Neural cell (in vitro differentiated cells): ENCODE data around the gene IFRD2. TPM values are rescaled to one million over a fixed set of nuclear protein-coding genes. Genes with fewer than 3 reads are reported as not detected.

Experiments
- H2AFZ ChIP-seq: fragments of 200-600, 300-800 bp; sonication (generic), shearing (Covaris generic); 2 replicates; pipeline ENCODE4 v1.6.0; 2014; ENCODE audit warnings: low read depth, mild to moderate bottlenecking, antibody characterized with exemption, low read length, moderate library complexity
- H3F3A ChIP-seq: fragments of 200-600 bp; shearing (Covaris generic); 2 replicates; pipeline ENCODE4 v1.6.1; 2016; ENCODE audit warnings: mild to moderate bottlenecking, moderate library complexity, mixed read lengths, antibody characterized with exemption, low read length; ENCODE audit not compliant: insufficient read depth, poor library complexity, severe bottlenecking
- H3K27ac ChIP-seq: fragments of 200-600, 300-800 bp; sonication (generic), shearing (Covaris generic); 2 replicates; pipeline ENCODE4 v1.5.1; 2014; ENCODE audit warnings: mild to moderate bottlenecking, low read length, moderate library complexity
- H3K27me3 ChIP-seq: fragments of 300-800, 200-600 bp; sonication (generic), shearing (Covaris generic); 2 replicates; pipeline ENCODE4 v1.6.0; 2014; ENCODE audit warnings: mild to moderate bottlenecking, low read depth, low read length, moderate library complexity; ENCODE audit not compliant: insufficient read depth
- H3K36me3 ChIP-seq: fragments of 300-800, 200-600 bp; sonication (generic), shearing (Covaris generic); 2 replicates; pipeline ENCODE4 v1.5.1; 2014; ENCODE audit warnings: mild to moderate bottlenecking, antibody characterized with exemption, low read length, moderate library complexity; ENCODE audit not compliant: insufficient read depth
- H3K4me2 ChIP-seq: fragments of 300-800, 200-600 bp; sonication (generic), shearing (Covaris generic); 2 replicates; pipeline ENCODE4 v1.6.0; 2014; ENCODE audit warnings: mild to moderate bottlenecking, low read length
- H3K4me3 ChIP-seq: fragments of 300-800, 200-600 bp; sonication (generic), shearing (Covaris generic); 2 replicates; pipeline ENCODE4 v1.5.1; 2014; ENCODE audit warnings: mild to moderate bottlenecking, low read length, moderate library complexity
- H3K79me2 ChIP-seq: fragments of 200-600 bp; shearing (Covaris generic); replicated peaks from 2 replicates; pipeline ENCODE4 v1.6.0; 2014; ENCODE audit warnings: mild to moderate bottlenecking, low read length, moderate library complexity; ENCODE audit not compliant: insufficient read depth
- H3K9ac ChIP-seq: fragments of 300-800, 200-600 bp; sonication (generic), shearing (Covaris generic); 2 replicates; pipeline ENCODE4 v1.6.1; 2016; ENCODE audit warnings: mild to moderate bottlenecking, low read length, mixed read lengths
- H3K9me2 ChIP-seq: fragments of 200-600 bp; shearing (Covaris generic); 2 replicates; pipeline ENCODE4 v1.6.1; 2016; ENCODE audit warnings: mild to moderate bottlenecking, low read length, mixed read lengths; ENCODE audit not compliant: insufficient read depth
- H3K9me3 ChIP-seq: fragments of 200-600, 300-800 bp; sonication (generic), shearing (Covaris generic); 2 replicates; pipeline ENCODE4 v1.6.1; 2016; ENCODE audit warnings: mild to moderate bottlenecking, mixed run types, low read length, moderate library complexity, mixed read lengths
- H4K20me1 ChIP-seq: fragments of 200-600 bp; shearing (Covaris generic); 2 replicates; pipeline ENCODE4 v1.6.1; 2016; ENCODE audit warnings: mild to moderate bottlenecking, mixed run types; ENCODE audit not compliant: insufficient read depth
- EP300 ChIP-seq: fragments of 450-650 bp; conservative IDR thresholded peaks from 2 replicates; pipeline ENCODE4 v1.6.1; 2014; ENCODE audit warnings: antibody characterized with exemption, mild to moderate bottlenecking, moderate library complexity; ENCODE audit not compliant: poor library complexity, severe bottlenecking
- MXI1 ChIP-seq: fragments of 450-650 bp; conservative IDR thresholded peaks from 2 replicates; pipeline ENCODE4 v1.6.1; 2014; ENCODE audit warnings: antibody characterized with exemption, mild to moderate bottlenecking; ENCODE audit not compliant: poor library complexity, severe bottlenecking
- POLR2AphosphoS5 ChIP-seq: IDR thresholded peaks from 2 replicates; pipeline ENCODE4 v1.6.1; 2012
- RAD21 ChIP-seq: fragments of 450-650 bp; conservative IDR thresholded peaks from 2 replicates; pipeline ENCODE4 v1.6.1; 2014; ENCODE audit warnings: antibody characterized with exemption, mild to moderate bottlenecking, moderate library complexity
- SMC3 ChIP-seq: fragments of 450-650 bp; conservative IDR thresholded peaks from 2 replicates; pipeline ENCODE4 v1.6.1; 2014; ENCODE audit warnings: antibody characterized with exemption, mild to moderate bottlenecking, moderate library complexity; ENCODE audit not compliant: poor library complexity
- TAF1 ChIP-seq: IDR thresholded peaks from 2 replicates; pipeline ENCODE4 v1.6.1; 2012; ENCODE audit warnings: low read depth
- polyA plus RNA-seq: library from polyadenylated mRNA; depleted of rRNA; stranded (reverse); fragments of >200 nt; gene quantifications from 2 replicates; pipeline ENCODE4 v1.2.3, GENCODE V29; 2014
- TF ChIP-seq, protein P1 (sequence below): fragments of 450-650 bp; IDR thresholded peaks from 2 replicates; pipeline ENCODE4 v1.5.1; 2014; ENCODE audit warnings: antibody characterized with exemption, mild to moderate bottlenecking, moderate library complexity; ENCODE audit not compliant: poor library complexity, severe bottlenecking
- TF ChIP-seq, protein P2 (sequence below): IDR thresholded peaks from 2 replicates; pipeline ENCODE4 v1.6.1; 2012; ENCODE audit warnings: borderline replicate concordance

Gene IFRD2
- polyA plus RNA-seq, 1 donor from 2014 or later, result 41.8 TPM

DNA sequence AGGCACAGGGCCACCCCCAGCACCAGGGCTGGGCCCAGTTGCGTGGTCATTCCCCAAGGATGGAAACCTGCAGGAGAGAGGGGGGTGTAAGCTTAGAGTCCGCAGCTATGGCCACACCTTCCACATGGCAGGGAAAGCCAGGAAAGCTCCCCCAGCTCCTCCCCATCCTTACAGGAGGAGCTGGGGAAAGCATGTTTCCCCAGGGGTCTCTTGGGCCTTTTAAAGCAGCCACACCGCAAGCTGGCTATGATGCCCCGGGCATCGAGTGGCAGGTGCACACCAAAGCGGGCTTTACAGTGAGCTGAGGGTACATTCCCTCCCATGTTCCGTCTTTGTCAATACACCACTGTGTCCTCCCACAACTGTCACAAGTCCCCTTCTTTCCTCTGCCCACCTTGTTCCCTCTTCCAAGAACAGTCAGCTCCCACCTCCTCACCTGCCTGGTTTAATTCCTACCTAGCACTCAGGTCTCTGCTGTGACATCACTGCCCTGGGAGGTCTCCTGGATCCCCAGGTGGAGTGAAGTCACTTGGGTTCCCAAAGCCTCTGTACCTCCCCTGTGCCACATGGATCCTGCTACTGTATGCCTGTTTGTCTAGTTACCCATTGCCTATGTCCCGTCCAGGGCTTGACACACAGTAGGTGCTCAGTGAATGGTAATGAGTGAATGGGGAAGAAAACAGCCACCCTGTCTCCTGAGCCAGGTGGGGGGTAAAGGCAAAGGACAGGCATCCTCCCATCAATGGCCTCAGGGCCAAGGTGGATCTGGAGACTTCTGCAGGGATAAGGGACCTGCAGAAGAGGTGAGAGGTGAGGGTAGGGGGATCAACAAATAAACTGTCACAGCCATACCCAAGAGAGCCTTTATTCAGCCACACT lies 3.6 kb upstream of the IFRD2 start:
- peaks cover 6% of the 10 kb centered on the region for H3K79me2 ChIP-seq
- no peaks in the 10 kb centered on the region for H3F3A ChIP-seq
- no peak overlapping the region for H3K9ac ChIP-seq
- no peaks in the 10 kb centered on the region for H3K9me2 ChIP-seq
- no peak overlapping the region for H3K27ac ChIP-seq
- no peaks in the 10 kb centered on the region for H3K36me3 ChIP-seq
- H3K4me2 ChIP-seq, result no peak overlapping the region
- H2AFZ ChIP-seq, result no peak overlapping the region
- no peak overlapping the region for H3K4me3 ChIP-seq
- H3K27me3 ChIP-seq, result no peaks in the 10 kb centered on the region
- no peaks in the 10 kb centered on the region for H4K20me1 ChIP-seq
- TF ChIP-seq SMC3 (no peak), EP300 (no peak)
- no peaks in the 10 kb centered on the region for H3K9me3 ChIP-seq

DNA sequence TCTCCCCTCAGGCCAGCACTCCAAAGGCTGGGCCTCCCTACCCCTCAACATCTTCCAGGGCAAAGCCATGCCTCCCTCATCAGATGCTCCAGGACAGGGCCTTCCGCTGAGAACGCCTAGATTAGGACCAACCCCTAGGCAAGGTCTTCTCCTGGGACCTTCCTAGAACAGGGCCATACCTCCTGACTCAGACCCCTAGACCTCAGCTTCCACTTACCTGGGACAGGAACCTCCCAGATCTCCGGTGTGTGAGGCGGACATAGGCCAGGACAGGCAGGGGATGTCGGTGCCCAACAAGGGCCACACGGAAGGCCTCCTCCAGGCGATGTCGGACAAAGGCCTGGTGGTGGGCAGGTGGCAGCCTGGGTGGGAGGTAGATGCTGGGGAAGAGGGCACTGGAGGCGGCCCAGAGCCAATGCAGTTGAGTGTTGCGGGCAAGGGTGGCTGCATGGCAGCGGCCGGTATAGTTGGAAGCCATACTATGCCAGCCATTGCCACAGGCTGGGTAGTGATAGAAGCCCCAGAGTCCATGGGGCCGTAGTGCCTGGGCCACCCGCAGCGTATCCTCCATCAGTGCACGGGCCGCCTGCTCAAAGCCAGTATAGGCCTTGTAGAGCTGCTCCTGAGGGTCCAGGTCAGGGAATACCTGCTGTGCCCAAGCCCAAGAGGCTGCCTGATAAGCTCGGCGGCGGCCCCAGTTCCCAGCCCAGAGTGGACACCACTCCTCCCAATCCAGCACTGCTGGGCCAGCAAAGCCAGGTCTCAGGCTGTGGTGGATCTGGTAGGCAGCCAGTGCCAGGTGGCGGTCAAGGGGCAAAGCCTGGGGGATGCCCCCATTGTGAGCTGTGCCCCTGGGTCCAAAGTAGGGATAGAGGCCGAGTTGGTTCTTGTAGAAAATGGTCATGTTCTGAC lies 2.5 kb upstream of the IFRD2 start:
- H3K27ac ChIP-seq, result no peak overlapping the region
- no peaks in the 10 kb centered on the region for H4K20me1 ChIP-seq
- H3K9me2 ChIP-seq, result no peaks in the 10 kb centered on the region
- H3K36me3 ChIP-seq, result no peaks in the 10 kb centered on the region
- TF ChIP-seq SMC3 (no peak), RAD21 (no peak), MXI1 (no peak), POLR2AphosphoS5 (no peak), TAF1 (no peak), EP300 (no peak)
- TF ChIP-seq, protein P1, sequence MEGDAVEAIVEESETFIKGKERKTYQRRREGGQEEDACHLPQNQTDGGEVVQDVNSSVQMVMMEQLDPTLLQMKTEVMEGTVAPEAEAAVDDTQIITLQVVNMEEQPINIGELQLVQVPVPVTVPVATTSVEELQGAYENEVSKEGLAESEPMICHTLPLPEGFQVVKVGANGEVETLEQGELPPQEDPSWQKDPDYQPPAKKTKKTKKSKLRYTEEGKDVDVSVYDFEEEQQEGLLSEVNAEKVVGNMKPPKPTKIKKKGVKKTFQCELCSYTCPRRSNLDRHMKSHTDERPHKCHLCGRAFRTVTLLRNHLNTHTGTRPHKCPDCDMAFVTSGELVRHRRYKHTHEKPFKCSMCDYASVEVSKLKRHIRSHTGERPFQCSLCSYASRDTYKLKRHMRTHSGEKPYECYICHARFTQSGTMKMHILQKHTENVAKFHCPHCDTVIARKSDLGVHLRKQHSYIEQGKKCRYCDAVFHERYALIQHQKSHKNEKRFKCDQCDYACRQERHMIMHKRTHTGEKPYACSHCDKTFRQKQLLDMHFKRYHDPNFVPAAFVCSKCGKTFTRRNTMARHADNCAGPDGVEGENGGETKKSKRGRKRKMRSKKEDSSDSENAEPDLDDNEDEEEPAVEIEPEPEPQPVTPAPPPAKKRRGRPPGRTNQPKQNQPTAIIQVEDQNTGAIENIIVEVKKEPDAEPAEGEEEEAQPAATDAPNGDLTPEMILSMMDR, result no peak
- TF ChIP-seq, protein P2, sequence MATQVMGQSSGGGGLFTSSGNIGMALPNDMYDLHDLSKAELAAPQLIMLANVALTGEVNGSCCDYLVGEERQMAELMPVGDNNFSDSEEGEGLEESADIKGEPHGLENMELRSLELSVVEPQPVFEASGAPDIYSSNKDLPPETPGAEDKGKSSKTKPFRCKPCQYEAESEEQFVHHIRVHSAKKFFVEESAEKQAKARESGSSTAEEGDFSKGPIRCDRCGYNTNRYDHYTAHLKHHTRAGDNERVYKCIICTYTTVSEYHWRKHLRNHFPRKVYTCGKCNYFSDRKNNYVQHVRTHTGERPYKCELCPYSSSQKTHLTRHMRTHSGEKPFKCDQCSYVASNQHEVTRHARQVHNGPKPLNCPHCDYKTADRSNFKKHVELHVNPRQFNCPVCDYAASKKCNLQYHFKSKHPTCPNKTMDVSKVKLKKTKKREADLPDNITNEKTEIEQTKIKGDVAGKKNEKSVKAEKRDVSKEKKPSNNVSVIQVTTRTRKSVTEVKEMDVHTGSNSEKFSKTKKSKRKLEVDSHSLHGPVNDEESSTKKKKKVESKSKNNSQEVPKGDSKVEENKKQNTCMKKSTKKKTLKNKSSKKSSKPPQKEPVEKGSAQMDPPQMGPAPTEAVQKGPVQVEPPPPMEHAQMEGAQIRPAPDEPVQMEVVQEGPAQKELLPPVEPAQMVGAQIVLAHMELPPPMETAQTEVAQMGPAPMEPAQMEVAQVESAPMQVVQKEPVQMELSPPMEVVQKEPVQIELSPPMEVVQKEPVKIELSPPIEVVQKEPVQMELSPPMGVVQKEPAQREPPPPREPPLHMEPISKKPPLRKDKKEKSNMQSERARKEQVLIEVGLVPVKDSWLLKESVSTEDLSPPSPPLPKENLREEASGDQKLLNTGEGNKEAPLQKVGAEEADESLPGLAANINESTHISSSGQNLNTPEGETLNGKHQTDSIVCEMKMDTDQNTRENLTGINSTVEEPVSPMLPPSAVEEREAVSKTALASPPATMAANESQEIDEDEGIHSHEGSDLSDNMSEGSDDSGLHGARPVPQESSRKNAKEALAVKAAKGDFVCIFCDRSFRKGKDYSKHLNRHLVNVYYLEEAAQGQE, result no peak
- peaks cover 6% of the 10 kb centered on the region for H3K79me2 ChIP-seq
- no peak overlapping the region for H2AFZ ChIP-seq
- H3K9ac ChIP-seq, result no peak overlapping the region
- no peaks in the 10 kb centered on the region for H3F3A ChIP-seq
- no peaks in the 10 kb centered on the region for H3K27me3 ChIP-seq
- H3K4me3 ChIP-seq, result no peak overlapping the region
- no peak overlapping the region for H3K4me2 ChIP-seq
- no peaks in the 10 kb centered on the region for H3K9me3 ChIP-seq
